Liver (tissue), 9 donors: Measurements from ENCODE around the gene KRT84. TPM values are rescaled to one million over a fixed set of nuclear protein-coding genes. Genes with fewer than 3 reads are reported as not detected.

Experiments
- DNase-seq: peaks from one replicate; pipeline ENCODE4 v3.0.0-alpha.2; 2017; ENCODE audit warnings: low spot score
- H3K27ac ChIP-seq, 2 donors: one replicate each; pipeline ENCODE4 v1.7.0; 2013; ENCODE audit warnings: inconsistent platforms in 2 of 2, low read length in 2 of 2, control low read depth in 1 of 2, low read depth in 1 of 2, mild to moderate bottlenecking in 1 of 2
- H3K27me3 ChIP-seq, 4 donors: one replicate each; pipeline versions ENCODE4 v1.6.1 to v1.7.0; 2013; ENCODE audit warnings: low read length in 3 of 4, inconsistent platforms in 1 of 4, mild to moderate bottlenecking in 1 of 4, moderate library complexity in 1 of 4; ENCODE audit not compliant: control insufficient read depth in 4 of 4, insufficient read depth in 4 of 4
- H3K36me3 ChIP-seq, 4 donors: one replicate each; pipeline versions ENCODE4 v1.6.1 to v1.7.0; 2013; ENCODE audit warnings: low read length in 3 of 4, mild to moderate bottlenecking in 3 of 4, low read depth in 1 of 4, moderate library complexity in 1 of 4; ENCODE audit not compliant: control insufficient read depth in 4 of 4, insufficient read depth in 3 of 4
- H3K4me1 ChIP-seq, 4 donors: one replicate each; pipeline versions ENCODE4 v1.6.1 to v1.7.0; 2013; ENCODE audit warnings: low read length in 3 of 4, mild to moderate bottlenecking in 3 of 4, moderate library complexity in 1 of 4; ENCODE audit not compliant: control insufficient read depth in 4 of 4, insufficient read depth in 4 of 4
- H3K4me3 ChIP-seq, 3 donors: one replicate each; pipeline versions ENCODE4 v1.6.1 to v1.7.0; 2013; ENCODE audit warnings: low read length in 3 of 3, control low read depth in 1 of 3, low read depth in 1 of 3, mild to moderate bottlenecking in 1 of 3
- H3K9ac ChIP-seq, 2 donors: one replicate each; pipeline ENCODE4 v1.7.0; 2013; ENCODE audit warnings: low read length in 2 of 2, mild to moderate bottlenecking in 2 of 2, moderate library complexity in 2 of 2, control low read depth in 1 of 2, low read depth in 1 of 2
- H3K9me3 ChIP-seq, 4 donors: one replicate each; pipeline versions ENCODE4 v1.6.1 to v1.7.0; 2013; ENCODE audit warnings: low read length in 3 of 4; ENCODE audit not compliant: control insufficient read depth in 4 of 4
- EGR1 ChIP-seq, 2 donors: IDR thresholded peaks; 2 replicates each; pipeline ENCODE4 v1.6.1; 2016 to 2018; ENCODE audit warnings: antibody characterized with exemption in 2 of 2, low read depth in 2 of 2
- FOXA1 ChIP-seq: IDR thresholded peaks from 2 replicates; pipeline ENCODE4 v1.6.1; 2016; ENCODE audit warnings: antibody characterized with exemption
- FOXA2 ChIP-seq: IDR thresholded peaks from 2 replicates; pipeline ENCODE4 v1.6.1; 2016; ENCODE audit warnings: antibody characterized with exemption
- HNF4A ChIP-seq, 2 donors: conservative IDR thresholded peaks; 2 replicates each; pipeline ENCODE4 v1.6.1; 2016; ENCODE audit warnings: antibody characterized with exemption in 2 of 2, mild to moderate bottlenecking in 2 of 2
- JUND ChIP-seq, 2 donors: IDR thresholded peaks; 2 replicates each; pipeline ENCODE4 v1.6.1; 2016; ENCODE audit warnings: antibody characterized with exemption in 2 of 2
- NR2F2 ChIP-seq: IDR thresholded peaks from 2 replicates; pipeline ENCODE4 v1.6.1; 2016; ENCODE audit warnings: antibody characterized with exemption
- RAD21 ChIP-seq, 2 donors: IDR thresholded peaks; 2 replicates each; pipeline ENCODE4 v1.6.1; 2016; ENCODE audit warnings: antibody characterized with exemption in 2 of 2, mild to moderate bottlenecking in 2 of 2
- REST ChIP-seq: IDR thresholded peaks from 2 replicates; pipeline ENCODE4 v1.6.1; 2016; ENCODE audit warnings: antibody characterized with exemption, mild to moderate bottlenecking
- RXRA ChIP-seq, 2 donors: IDR thresholded peaks; 2 replicates each; pipeline ENCODE4 v1.6.1; 2017 to 2018; ENCODE audit warnings: antibody characterized with exemption in 2 of 2, mild to moderate bottlenecking in 1 of 2
- TAF1 ChIP-seq: conservative IDR thresholded peaks from 2 replicates; pipeline ENCODE4 v1.6.1; 2016; ENCODE audit warnings: antibody characterized with exemption, mild to moderate bottlenecking
- WGBS: extraction: QIAGEN DNeasy Blood & Tissue Kit; methylation state at CpG from one replicate; pipeline ENCODE4 v1.1.7; 2013; 5-methylcytosine and 5-hydroxymethylcytosine counted together
- polyA plus RNA-seq, 2 donors: library from polyadenylated mRNA; stranded (reverse) in 1 of 2; unstranded in 1 of 2; fragments of 200-250 nt in 1 of 2; fragments of >200 nt in 1 of 2; fragmentation: Nextera tagmentation in 1 of 2; extraction: Ambion mirVana in 1 of 2; gene quantifications; one replicate each; pipeline versions ENCODE4 v1.2.1 to v1.2.3, GENCODE V29; 2013 to 2015
- total RNA-seq, 2 donors: library from RNA; depleted of rRNA; stranded (reverse); fragments of >200 nt; gene quantifications; one replicate each; pipeline ENCODE4 v1.2.3, GENCODE V29; 2014
- TF ChIP-seq, protein P1 (sequence below): IDR thresholded peaks from 2 replicates; pipeline ENCODE4 v1.6.1; 2016; ENCODE audit warnings: antibody characterized with exemption
- TF ChIP-seq, protein P2 (sequence below): IDR thresholded peaks from 2 replicates; pipeline ENCODE4 v1.6.1; 2016; ENCODE audit warnings: antibody characterized with exemption
- donor health status: healthy.
- donor health status: healthy.
- donor health status: healthy.
- donor health status: healthy.
- donor health status: healthy.

KRT84 gene
- total and polyA plus RNA-seq, 4 donors, result not detected

GRCh38 chr12:52369211-52369610 lies 16.2 kb downstream of the KRT84 start:
- Histone ChIP-seq H3K4me1 (no peaks in the 10 kb centered on the region), H3K4me3 (no peak overlapping the region), H3K9ac (no peak overlapping the region), H3K27ac (no peak overlapping the region), H3K27me3 (no peaks in the 10 kb centered on the region), H3K9me3 (no peaks in the 10 kb centered on the region), H3K36me3 (no peaks in the 10 kb centered on the region)
- WGBS, result 82% methylated on average over 3 of the region's 3 CpGs
- no peak for TF ChIP-seq JUND (IDR thresholded peaks at IDR 0.05)
- no peak for TF ChIP-seq RXRA (IDR thresholded peaks at IDR 0.05)
- TF ChIP-seq REST, result no peak
- TF ChIP-seq HNF4A (conservative IDR thresholded peaks at IDR 0.05), result no peak
- TF ChIP-seq TAF1, result no peak
- TF ChIP-seq RAD21 (IDR thresholded peaks at IDR 0.05), result no peak
- TF ChIP-seq FOXA2, result no peak
- TF ChIP-seq, protein P1, sequence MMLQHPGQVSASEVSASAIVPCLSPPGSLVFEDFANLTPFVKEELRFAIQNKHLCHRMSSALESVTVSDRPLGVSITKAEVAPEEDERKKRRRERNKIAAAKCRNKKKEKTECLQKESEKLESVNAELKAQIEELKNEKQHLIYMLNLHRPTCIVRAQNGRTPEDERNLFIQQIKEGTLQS, result no peak
- no peak for TF ChIP-seq FOXA1
- no peak for DNase-seq

GRCh38 chr12:52368508-52368907 lies 16.9 kb downstream of the KRT84 start:
- Histone ChIP-seq H3K9me3 (no peaks in the 10 kb centered on the region), H3K27ac (no peak overlapping the region), H3K4me3 (no peak overlapping the region), H3K36me3 (no peaks in the 10 kb centered on the region), H3K27me3 (no peaks in the 10 kb centered on the region), H3K4me1 (peaks cover 0 to 4% (median 2%) of the 10 kb centered on the region in 4 donors), H3K9ac (no peak overlapping the region)
- 45% methylated on average over 3 of the region's 3 CpGs for WGBS
- TF ChIP-seq FOXA1, result no peak
- TF ChIP-seq NR2F2, result no peak
- TF ChIP-seq JUND (IDR thresholded peaks at IDR 0.05), result no peak
- TF ChIP-seq RXRA (IDR thresholded peaks at IDR 0.05), result no peak
- no peak for TF ChIP-seq RAD21 (IDR thresholded peaks at IDR 0.05)
- no peak for TF ChIP-seq EGR1 (IDR thresholded peaks at IDR 0.05; ENCODE audit: low read depth in 2 of 2)
- TF ChIP-seq REST, result no peak
- TF ChIP-seq, protein P2, sequence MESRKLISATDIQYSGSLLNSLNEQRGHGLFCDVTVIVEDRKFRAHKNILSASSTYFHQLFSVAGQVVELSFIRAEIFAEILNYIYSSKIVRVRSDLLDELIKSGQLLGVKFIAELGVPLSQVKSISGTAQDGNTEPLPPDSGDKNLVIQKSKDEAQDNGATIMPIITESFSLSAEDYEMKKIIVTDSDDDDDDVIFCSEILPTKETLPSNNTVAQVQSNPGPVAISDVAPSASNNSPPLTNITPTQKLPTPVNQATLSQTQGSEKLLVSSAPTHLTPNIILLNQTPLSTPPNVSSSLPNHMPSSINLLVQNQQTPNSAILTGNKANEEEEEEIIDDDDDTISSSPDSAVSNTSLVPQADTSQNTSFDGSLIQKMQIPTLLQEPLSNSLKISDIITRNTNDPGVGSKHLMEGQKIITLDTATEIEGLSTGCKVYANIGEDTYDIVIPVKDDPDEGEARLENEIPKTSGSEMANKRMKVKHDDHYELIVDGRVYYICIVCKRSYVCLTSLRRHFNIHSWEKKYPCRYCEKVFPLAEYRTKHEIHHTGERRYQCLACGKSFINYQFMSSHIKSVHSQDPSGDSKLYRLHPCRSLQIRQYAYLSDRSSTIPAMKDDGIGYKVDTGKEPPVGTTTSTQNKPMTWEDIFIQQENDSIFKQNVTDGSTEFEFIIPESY, result no peak
- no peak for TF ChIP-seq HNF4A (conservative IDR thresholded peaks at IDR 0.05)
- DNase-seq, result no peak
